OCI-LY3 (cell line): ENCODE measurements around the gene OTOL1.

Experiments
- EZH2phosphoT487 ChIP-seq: fragments of 200-600 bp; shearing (Covaris generic); IDR thresholded peaks from 2 replicates; pipeline ENCODE4 v1.6.1; 2018; ENCODE audit warnings: antibody characterized with exemption, mixed run types, low read depth
- TF ChIP-seq, protein P1 (sequence below): fragments of 200-600, 300-600 bp; sonication (generic); IDR thresholded peaks from 2 replicates; pipeline ENCODE4 v1.5.1; 2014; ENCODE audit warnings: antibody characterized with exemption, low read length, low read depth

DNA sequence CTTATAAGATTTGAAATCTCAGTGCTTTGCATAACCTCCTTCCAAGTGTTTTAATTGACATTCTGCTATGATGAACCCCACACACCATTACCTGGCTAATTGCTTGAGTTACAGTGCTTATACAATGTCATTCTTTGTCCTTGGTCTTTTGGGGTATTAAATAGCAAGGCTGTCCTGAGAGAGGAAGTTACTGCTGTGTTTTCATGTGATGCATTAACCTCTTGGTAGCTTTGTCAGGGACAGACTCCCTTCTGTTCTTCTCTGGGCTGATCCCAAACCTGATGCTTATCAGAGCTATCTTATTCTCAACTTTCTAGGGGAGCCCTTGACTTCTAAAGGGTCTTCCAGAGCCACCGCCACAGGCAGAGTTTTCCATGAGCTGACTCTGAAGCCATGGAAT, 12.4 kb upstream of the OTOL1 start:
- TF ChIP-seq, protein P1, sequence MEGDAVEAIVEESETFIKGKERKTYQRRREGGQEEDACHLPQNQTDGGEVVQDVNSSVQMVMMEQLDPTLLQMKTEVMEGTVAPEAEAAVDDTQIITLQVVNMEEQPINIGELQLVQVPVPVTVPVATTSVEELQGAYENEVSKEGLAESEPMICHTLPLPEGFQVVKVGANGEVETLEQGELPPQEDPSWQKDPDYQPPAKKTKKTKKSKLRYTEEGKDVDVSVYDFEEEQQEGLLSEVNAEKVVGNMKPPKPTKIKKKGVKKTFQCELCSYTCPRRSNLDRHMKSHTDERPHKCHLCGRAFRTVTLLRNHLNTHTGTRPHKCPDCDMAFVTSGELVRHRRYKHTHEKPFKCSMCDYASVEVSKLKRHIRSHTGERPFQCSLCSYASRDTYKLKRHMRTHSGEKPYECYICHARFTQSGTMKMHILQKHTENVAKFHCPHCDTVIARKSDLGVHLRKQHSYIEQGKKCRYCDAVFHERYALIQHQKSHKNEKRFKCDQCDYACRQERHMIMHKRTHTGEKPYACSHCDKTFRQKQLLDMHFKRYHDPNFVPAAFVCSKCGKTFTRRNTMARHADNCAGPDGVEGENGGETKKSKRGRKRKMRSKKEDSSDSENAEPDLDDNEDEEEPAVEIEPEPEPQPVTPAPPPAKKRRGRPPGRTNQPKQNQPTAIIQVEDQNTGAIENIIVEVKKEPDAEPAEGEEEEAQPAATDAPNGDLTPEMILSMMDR: no peak
- TF ChIP-seq EZH2phosphoT487: no peak
